ENCODE results near the gene HOXD3.
A peak's percentile ranks its signal among the peaks of the same experiment; 100 is the strongest.

The HOXD3 gene

DNA sequence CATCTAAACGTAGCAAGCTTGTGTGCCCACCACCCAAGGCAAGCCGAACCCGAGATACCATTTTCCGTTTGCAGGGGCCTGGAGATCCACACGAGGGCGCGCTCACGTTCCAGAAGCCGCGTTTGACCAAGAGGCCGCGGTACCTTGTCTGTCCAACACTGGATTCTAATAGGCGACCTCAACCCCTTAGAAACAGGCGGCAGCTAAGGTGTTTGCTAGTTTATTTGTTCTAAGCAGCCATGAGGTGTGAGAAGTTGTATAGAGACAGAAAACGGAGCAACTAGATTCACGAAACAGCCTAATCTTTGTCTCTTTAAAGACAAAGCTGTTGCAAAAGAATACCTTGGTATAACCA is 45.8 kb upstream of the HOXD3 start:
- Mint-ChIP-seq H3K4me3 (peak overlapping the region; percentile 58 to 78 (median 70)), H3K27me3 (ENCODE audit: low read depth) (peaks cover 96% of the 10 kb centered on the region), H3K27ac (peak overlapping the region in 2 of 3 experiments; percentile 60 to 99), H3K36me3 (ENCODE audit: low read depth) (peaks cover 49% of the 10 kb centered on the region), H3K9me3 (no peaks in the 10 kb centered on the region), H3K4me1 (peaks cover 21% of the 10 kb centered on the region)
- TF ChIP-seq, protein P1, sequence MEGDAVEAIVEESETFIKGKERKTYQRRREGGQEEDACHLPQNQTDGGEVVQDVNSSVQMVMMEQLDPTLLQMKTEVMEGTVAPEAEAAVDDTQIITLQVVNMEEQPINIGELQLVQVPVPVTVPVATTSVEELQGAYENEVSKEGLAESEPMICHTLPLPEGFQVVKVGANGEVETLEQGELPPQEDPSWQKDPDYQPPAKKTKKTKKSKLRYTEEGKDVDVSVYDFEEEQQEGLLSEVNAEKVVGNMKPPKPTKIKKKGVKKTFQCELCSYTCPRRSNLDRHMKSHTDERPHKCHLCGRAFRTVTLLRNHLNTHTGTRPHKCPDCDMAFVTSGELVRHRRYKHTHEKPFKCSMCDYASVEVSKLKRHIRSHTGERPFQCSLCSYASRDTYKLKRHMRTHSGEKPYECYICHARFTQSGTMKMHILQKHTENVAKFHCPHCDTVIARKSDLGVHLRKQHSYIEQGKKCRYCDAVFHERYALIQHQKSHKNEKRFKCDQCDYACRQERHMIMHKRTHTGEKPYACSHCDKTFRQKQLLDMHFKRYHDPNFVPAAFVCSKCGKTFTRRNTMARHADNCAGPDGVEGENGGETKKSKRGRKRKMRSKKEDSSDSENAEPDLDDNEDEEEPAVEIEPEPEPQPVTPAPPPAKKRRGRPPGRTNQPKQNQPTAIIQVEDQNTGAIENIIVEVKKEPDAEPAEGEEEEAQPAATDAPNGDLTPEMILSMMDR (IDR thresholded peaks at IDR 0.05; ENCODE audit: unreplicated experiment in 3 of 3) = peak; percentile 76 to 81 (median 80)

GRCh38 chr2:176111846-176112374 is 45.2 kb upstream of the HOXD3 start:
- Mint-ChIP-seq H3K4me1 (peaks cover 24% of the 10 kb centered on the region), H3K36me3 (ENCODE audit: low read depth) (peaks cover 55% of the 10 kb centered on the region)

GRCh38 chr2:176112375-176113302 is 44.5 kb upstream of the HOXD3 start:
- peaks cover 25% of the 10 kb centered on the region for H3K4me1 Mint-ChIP-seq
- peaks cover 59% of the 10 kb centered on the region for H3K36me3 Mint-ChIP-seq (ENCODE audit: low read depth)
- no peaks in the 10 kb centered on the region for H3K9me3 Mint-ChIP-seq
- TF ChIP-seq, protein P1 (IDR thresholded peaks at IDR 0.05; ENCODE audit: unreplicated experiment in 3 of 3) = no peak
- peaks cover 97% of the 10 kb centered on the region for H3K27me3 Mint-ChIP-seq (ENCODE audit: low read depth)
- peak overlapping the region in 2 of 3 experiments; percentile 85 to 99 for H3K27ac Mint-ChIP-seq
- H3K4me3 Mint-ChIP-seq = peak overlapping the region; percentile 58 to 78 (median 76)

More at GRCh38 chr2:176111846-176112374, 45.2 kb upstream of the HOXD3 start:
- peak overlapping the region in 2 of 3 experiments; percentile 60 to 99 for H3K27ac Mint-ChIP-seq
- H3K27me3 Mint-ChIP-seq (ENCODE audit: low read depth) = peaks cover 96% of the 10 kb centered on the region
- peak overlapping the region; percentile 58 to 78 (median 70) for H3K4me3 Mint-ChIP-seq
- no peaks in the 10 kb centered on the region for H3K9me3 Mint-ChIP-seq
- TF ChIP-seq, protein P1 (IDR thresholded peaks at IDR 0.05; ENCODE audit: unreplicated experiment in 3 of 3) = no peak

DNA sequence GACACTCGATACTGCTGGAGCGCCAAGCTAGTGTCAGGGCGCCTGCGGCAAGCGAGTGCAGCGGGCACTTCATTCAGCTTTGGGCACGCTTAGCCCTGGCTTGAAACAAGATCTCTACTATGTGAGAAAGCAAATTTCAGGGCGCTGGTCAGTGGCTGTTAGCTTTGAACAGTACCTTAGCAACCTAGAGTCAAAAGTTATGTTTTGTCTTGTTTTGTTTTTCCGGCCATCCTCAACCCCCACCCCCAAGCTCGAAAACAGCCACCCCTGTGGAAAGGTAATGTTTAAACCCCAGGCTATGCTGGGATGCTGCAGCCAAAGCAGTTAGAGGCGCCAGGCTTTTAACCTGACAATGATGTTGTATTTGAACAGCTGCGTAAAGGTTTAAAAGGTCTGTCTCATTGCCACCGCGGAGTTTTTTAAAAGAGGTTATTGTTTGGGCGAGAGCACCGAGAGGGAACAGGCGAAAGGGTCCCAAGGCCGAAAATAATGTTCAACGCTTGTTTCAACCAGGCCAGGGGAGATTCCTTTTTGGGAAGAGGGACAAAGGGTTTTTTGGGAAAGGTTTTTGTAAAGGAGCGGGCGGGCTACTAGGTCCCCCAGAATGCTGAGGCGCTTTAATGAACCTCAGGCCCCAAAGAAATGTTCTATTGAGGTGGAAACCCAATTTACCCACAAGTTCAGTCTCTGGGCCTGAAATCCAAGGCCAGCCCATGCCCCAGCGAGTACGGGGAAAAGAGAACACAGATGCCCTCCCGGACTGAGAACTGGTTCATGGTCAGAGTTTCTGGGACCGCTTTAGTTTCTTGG is 42.8 kb upstream of the HOXD3 start:
- peaks cover 65% of the 10 kb centered on the region for H3K36me3 Mint-ChIP-seq (ENCODE audit: low read depth)
- H3K9me3 Mint-ChIP-seq = no peaks in the 10 kb centered on the region
- H3K4me3 Mint-ChIP-seq = peak overlapping the region; percentile 48 to 78 (median 51)
- TF ChIP-seq, protein P1 (IDR thresholded peaks at IDR 0.05; ENCODE audit: unreplicated experiment in 3 of 3) = no peak
- peaks cover 22% of the 10 kb centered on the region for H3K4me1 Mint-ChIP-seq
- H3K27me3 Mint-ChIP-seq (ENCODE audit: low read depth) = peaks cover 99% of the 10 kb centered on the region
- H3K27ac Mint-ChIP-seq = peak overlapping the region; percentile 30 to 99 (median 81)

DNA sequence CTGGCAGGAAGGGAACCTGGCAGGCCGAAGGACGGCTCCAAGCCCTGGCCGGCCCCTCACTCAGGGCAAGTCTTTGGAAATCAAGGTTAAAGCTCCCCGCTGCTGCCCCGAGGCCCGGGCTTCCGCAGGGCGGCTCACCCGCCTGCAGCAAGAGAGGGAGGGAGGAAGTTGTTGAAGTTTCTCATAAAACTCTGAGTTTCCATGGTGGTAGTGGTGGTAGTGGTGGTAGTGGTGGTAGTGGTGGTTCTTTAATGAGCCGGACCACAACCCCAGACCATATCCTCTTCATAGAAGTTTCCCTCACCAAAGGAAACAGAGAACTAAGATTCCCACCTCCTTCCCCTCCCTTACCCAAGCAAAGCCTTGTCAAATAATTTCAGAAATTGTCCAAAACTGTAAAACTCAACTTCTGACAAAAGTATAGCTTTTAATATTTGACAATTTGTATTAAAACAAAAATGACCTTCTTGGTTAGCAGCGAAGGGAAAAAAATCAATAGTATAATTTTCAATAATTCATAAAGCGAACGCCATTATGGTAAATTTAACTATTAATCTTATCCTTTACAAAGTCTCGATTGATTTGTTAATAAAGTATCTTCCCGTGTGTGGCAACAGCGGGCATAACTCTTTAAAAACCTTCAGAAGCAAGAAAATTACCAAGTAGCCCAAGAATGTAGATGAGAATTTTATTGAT is 42.0 kb upstream of the HOXD3 start:
- H3K27ac Mint-ChIP-seq = peak overlapping the region in 2 of 3 experiments; percentile 75 to 99

More for the DNA sequence above, 42.0 kb upstream of the HOXD3 start:
- H3K4me1 Mint-ChIP-seq = peaks cover 25% of the 10 kb centered on the region
- peaks cover 62% of the 10 kb centered on the region for H3K36me3 Mint-ChIP-seq (ENCODE audit: low read depth)
- H3K4me3 Mint-ChIP-seq = peak overlapping the region; percentile 62 to 78 (median 74)
- peaks cover 98% of the 10 kb centered on the region for H3K27me3 Mint-ChIP-seq (ENCODE audit: low read depth)
- TF ChIP-seq, protein P1 (IDR thresholded peaks at IDR 0.05; ENCODE audit: unreplicated experiment in 3 of 3) = no peak
- no peaks in the 10 kb centered on the region for H3K9me3 Mint-ChIP-seq
